A549 (cell line): ENCODE data around the gene BIRC5.

Experiments used
- GATA3 ChIP-seq: IDR thresholded peaks from 2 replicates; pipeline ENCODE4 v1.6.1; 2012; ENCODE audit warnings: borderline replicate concordance
- HDAC2 ChIP-seq: fragments of 200-600 bp; sonication (generic); IDR thresholded peaks from 2 replicates; pipeline ENCODE4 v1.6.1; 2016
- HOXA7 ChIP-seq: fragments of 250-450 bp; sonication (Bioruptor Pico); IDR thresholded peaks from 2 replicates; pipeline ENCODE4 v1.5.0; 2020; ENCODE audit warnings: mild to moderate bottlenecking, moderate library complexity
- JUN ChIP-seq, 2 experiments: fragments of >200 bp; sonication (Bioruptor Twin); formaldehyde crosslinking; IDR thresholded peaks; 2 replicates in 1 of 2; 3 replicates in 1 of 2; pipeline ENCODE4 v1.6.1; 2016 to 2017
- MAZ ChIP-seq: fragments of 150-350 bp; IDR thresholded peaks from 2 replicates; pipeline ENCODE4 v1.6.1; 2014; ENCODE audit warnings: antibody characterized with exemption, low read depth, low read length, borderline replicate concordance
- MYC ChIP-seq: IDR thresholded peaks from 2 replicates; pipeline ENCODE4 v1.6.1; 2012; ENCODE audit warnings: mild to moderate bottlenecking, inconsistent platforms, low read length, improper control_type of control experiment, borderline replicate concordance
- POLR2A ChIP-seq: IDR thresholded peaks from 2 replicates; pipeline ENCODE4 v1.6.1; 2012; ENCODE audit warnings: mild to moderate bottlenecking, low read length
- ZFP36 ChIP-seq: fragments of 450-650 bp; IDR thresholded peaks from 2 replicates; pipeline ENCODE4 v1.6.1; 2014; ENCODE audit warnings: borderline replicate concordance; ENCODE audit not compliant: partially characterized antibody
- ZNF302 ChIP-seq: fragments of 250-450 bp; sonication (Bioruptor Pico); IDR thresholded peaks from 2 replicates; pipeline ENCODE4 v1.9.0; 2021; ENCODE audit warnings: inconsistent platforms, mild to moderate bottlenecking, moderate library complexity
- TF ChIP-seq, protein P1 (sequence below): fragments of >200 bp; sonication (Bioruptor Twin); formaldehyde crosslinking; IDR thresholded peaks from 3 replicates; pipeline ENCODE4 v1.5.1; 2016
- TF ChIP-seq, protein P2 (sequence below): IDR thresholded peaks from 2 replicates; pipeline ENCODE4 v1.6.1; 2012

DNA sequence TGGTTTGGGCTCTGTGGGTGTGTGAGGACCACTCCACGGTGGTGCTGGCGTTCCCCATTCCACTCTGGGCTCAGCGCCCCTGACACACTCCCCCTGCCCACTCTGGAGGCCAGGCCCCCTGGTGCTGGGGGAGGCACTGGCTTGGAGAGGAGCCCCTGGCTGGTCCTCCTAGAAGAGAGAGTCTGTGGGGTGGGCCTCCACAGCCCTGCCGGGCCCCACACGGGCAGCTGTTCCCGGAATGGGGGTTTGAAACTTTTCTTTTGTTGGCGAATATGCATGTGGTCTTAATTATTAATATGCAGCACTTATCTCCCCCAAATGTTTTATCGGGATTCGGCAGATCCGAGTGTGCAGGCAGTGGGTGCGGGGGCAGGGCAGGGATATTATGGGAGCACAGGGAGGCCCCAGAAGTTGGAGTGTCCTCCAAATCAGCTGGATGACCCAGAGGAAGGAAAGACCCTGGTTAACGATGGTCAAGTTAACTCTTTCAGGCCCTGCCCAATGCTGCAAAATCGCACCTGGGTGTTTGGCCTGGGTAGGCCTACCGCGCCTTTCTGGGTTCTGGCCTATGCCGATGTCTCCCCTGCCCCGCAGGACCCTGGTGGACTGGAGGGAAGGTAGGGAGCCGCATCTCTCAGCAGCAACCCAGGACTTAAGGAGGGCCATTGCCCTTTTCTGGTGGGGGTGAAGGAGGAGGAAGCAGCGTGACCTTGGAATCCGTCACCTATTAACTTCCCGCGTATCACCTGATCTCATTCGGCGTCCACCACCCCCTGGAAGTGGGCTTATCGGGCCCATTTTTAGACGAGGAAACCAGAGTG, 53.4 kb downstream of the BIRC5 start:
- TF ChIP-seq, protein P1, sequence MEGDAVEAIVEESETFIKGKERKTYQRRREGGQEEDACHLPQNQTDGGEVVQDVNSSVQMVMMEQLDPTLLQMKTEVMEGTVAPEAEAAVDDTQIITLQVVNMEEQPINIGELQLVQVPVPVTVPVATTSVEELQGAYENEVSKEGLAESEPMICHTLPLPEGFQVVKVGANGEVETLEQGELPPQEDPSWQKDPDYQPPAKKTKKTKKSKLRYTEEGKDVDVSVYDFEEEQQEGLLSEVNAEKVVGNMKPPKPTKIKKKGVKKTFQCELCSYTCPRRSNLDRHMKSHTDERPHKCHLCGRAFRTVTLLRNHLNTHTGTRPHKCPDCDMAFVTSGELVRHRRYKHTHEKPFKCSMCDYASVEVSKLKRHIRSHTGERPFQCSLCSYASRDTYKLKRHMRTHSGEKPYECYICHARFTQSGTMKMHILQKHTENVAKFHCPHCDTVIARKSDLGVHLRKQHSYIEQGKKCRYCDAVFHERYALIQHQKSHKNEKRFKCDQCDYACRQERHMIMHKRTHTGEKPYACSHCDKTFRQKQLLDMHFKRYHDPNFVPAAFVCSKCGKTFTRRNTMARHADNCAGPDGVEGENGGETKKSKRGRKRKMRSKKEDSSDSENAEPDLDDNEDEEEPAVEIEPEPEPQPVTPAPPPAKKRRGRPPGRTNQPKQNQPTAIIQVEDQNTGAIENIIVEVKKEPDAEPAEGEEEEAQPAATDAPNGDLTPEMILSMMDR = no peak
- TF ChIP-seq POLR2A (no peak; the same call in 1 of the 2 replicates), ZFP36 (no peak), JUN (IDR thresholded peaks at IDR 0.05) (no peak), ZNF302 (no peak), GATA3 (no peak), HDAC2 (no peak), MYC (no peak), HOXA7 (CRISPR knock-in tag) (no peak), MAZ (no peak)
- TF ChIP-seq, protein P2, sequence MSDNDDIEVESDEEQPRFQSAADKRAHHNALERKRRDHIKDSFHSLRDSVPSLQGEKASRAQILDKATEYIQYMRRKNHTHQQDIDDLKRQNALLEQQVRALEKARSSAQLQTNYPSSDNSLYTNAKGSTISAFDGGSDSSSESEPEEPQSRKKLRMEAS = no peak
